HEK293 (cell line): Measurements from ENCODE around the gene CDON.
A peak's percentile ranks its signal among the peaks of the same experiment; 100 is the strongest.

Experiments used
- CTCF ChIA-PET: fragments of 350-600 bp; formaldehyde crosslinking; extraction: SDS; loops from one replicate; lab custom pipeline; 2021; ENCODE audit warnings: antibody characterized with exemption; lab: Yijun Ruan, JAX
- POLR2A ChIA-PET: fragments of 300-600 bp; formaldehyde crosslinking; extraction: SDS; loops from one replicate; lab custom pipeline; 2020; ENCODE audit warnings: antibody characterized with exemption, inconsistent platforms; lab: Yijun Ruan, JAX
- H3K27ac ChIP-seq: fragments of 200-500 bp; sonication (Bioruptor generic); 2 replicates; pipeline ENCODE4 v1.5.1; 2014; ENCODE audit warnings: low read depth, low read length, control low read depth, inconsistent platforms; ENCODE audit errors: extremely low read depth
- H3K36me3 ChIP-seq, 2 experiments: fragments of 200-500 bp in 1 of 2; sonication (Bioruptor generic) in 1 of 2; 1 replicate in 1 of 2; 2 replicates in 1 of 2; pipeline ENCODE4 v1.5.1; 2014 to 2017; ENCODE audit warnings: inconsistent platforms in 2 of 2, low read length in 2 of 2; ENCODE audit not compliant: control insufficient read depth in 2 of 2, insufficient read depth in 1 of 2
- H3K4me1 ChIP-seq: fragments of 200-500 bp; sonication (Bioruptor generic); 2 replicates; pipeline ENCODE4 v1.5.1; 2014; ENCODE audit warnings: mild to moderate bottlenecking, low read length, inconsistent platforms; ENCODE audit not compliant: control insufficient read depth, insufficient read depth
- H3K4me3 ChIP-seq: 2 replicates; pipeline ENCODE4 v1.5.1; 2011; ENCODE audit warnings: low read depth, mild to moderate bottlenecking, control low read depth, low read length, moderate library complexity
- H3K9me3 ChIP-seq: fragments of 200-500 bp; sonication (Bioruptor generic); 2 replicates; pipeline ENCODE4 v1.5.1; 2014; ENCODE audit warnings: low read depth, low read length, inconsistent platforms; ENCODE audit not compliant: control insufficient read depth, insufficient read depth
- BCL11A ChIP-seq: fragments of 450-650 bp; formaldehyde crosslinking; IDR thresholded peaks from 2 replicates; pipeline ENCODE4 v1.5.1; 2016; ENCODE audit warnings: low read depth, missing biosample characterization, missing genetic modification characterization
- KLF1 ChIP-seq: fragments of 450-650 bp; formaldehyde crosslinking; IDR thresholded peaks from 2 replicates; pipeline ENCODE4 v1.5.1; 2016; ENCODE audit warnings: missing biosample characterization, missing genetic modification characterization
- SCRT1 ChIP-seq: fragments of 450-650 bp; formaldehyde crosslinking; IDR thresholded peaks from 2 replicates; pipeline ENCODE4 v1.5.1; 2016; ENCODE audit warnings: missing biosample characterization, missing genetic modification characterization, borderline replicate concordance
- TRIM28 ChIP-seq: IDR thresholded peaks from 2 replicates; pipeline ENCODE4 v1.6.1; 2011; ENCODE audit warnings: low read length, control low read depth, borderline replicate concordance
- YY1 ChIP-seq: fragments of 450-650 bp; formaldehyde crosslinking; IDR thresholded peaks from 2 replicates; pipeline ENCODE4 v1.5.1; 2018; ENCODE audit warnings: missing biosample characterization, missing genetic modification characterization
- ZFP37 ChIP-seq: fragments of 450-650 bp; formaldehyde crosslinking; IDR thresholded peaks from 2 replicates; pipeline ENCODE4 v1.5.1; 2016; ENCODE audit warnings: missing biosample characterization, missing genetic modification characterization
- ZNF211 ChIP-seq: fragments of 450-650 bp; formaldehyde crosslinking; IDR thresholded peaks from 2 replicates; pipeline ENCODE4 v1.5.1; 2016; ENCODE audit warnings: low read depth, missing biosample characterization, missing genetic modification characterization
- ZNF37A ChIP-seq: fragments of 450-650 bp; IDR thresholded peaks from 2 replicates; pipeline ENCODE4 v1.5.1; 2018; ENCODE audit warnings: missing biosample characterization, missing genetic modification characterization
- ZNF521 ChIP-seq: fragments of 450-650 bp; formaldehyde crosslinking; IDR thresholded peaks from 2 replicates; pipeline ENCODE4 v1.5.1; 2017; ENCODE audit warnings: missing biosample characterization, mild to moderate bottlenecking, missing genetic modification characterization
- ZNF561 ChIP-seq: fragments of 450-650 bp; IDR thresholded peaks from 2 replicates; pipeline ENCODE4 v1.5.1; 2018; ENCODE audit warnings: missing biosample characterization, missing genetic modification characterization, borderline replicate concordance
- ZNF629 ChIP-seq: fragments of 450-650 bp; formaldehyde crosslinking; IDR thresholded peaks from 2 replicates; pipeline ENCODE4 v1.5.1; 2017; ENCODE audit warnings: missing biosample characterization, missing genetic modification characterization
- ZNF654 ChIP-seq: fragments of 450-650 bp; formaldehyde crosslinking; IDR thresholded peaks from 2 replicates; pipeline ENCODE4 v1.5.1; 2016; ENCODE audit warnings: low read depth, missing biosample characterization, missing genetic modification characterization
- ZNF664 ChIP-seq: fragments of 450-650 bp; formaldehyde crosslinking; IDR thresholded peaks from 2 replicates; pipeline ENCODE4 v1.5.1; 2016; ENCODE audit warnings: missing biosample characterization, missing genetic modification characterization
- ZNF792 ChIP-seq: fragments of 450-650 bp; formaldehyde crosslinking; IDR thresholded peaks from 2 replicates; pipeline ENCODE4 v1.5.1; 2016; ENCODE audit warnings: missing biosample characterization, missing genetic modification characterization
- ZXDB ChIP-seq: fragments of 450-650 bp; formaldehyde crosslinking; IDR thresholded peaks from 2 replicates; pipeline ENCODE4 v1.5.1; 2016; ENCODE audit warnings: missing biosample characterization, missing genetic modification characterization
- TF ChIP-seq, protein P1 (sequence below): fragments of 450-650 bp; formaldehyde crosslinking; IDR thresholded peaks from 2 replicates; pipeline ENCODE4 v1.5.1; 2016; ENCODE audit warnings: missing biosample characterization, missing genetic modification characterization
- TF ChIP-seq, protein P2 (sequence below): fragments of 450-650 bp; formaldehyde crosslinking; IDR thresholded peaks from 2 replicates; pipeline ENCODE4 v1.5.1; 2016; ENCODE audit warnings: missing biosample characterization, missing genetic modification characterization
- TF ChIP-seq, protein P3 (sequence below): fragments of 450-650 bp; formaldehyde crosslinking; IDR thresholded peaks from 2 replicates; pipeline ENCODE4 v1.5.1; 2016; ENCODE audit warnings: missing biosample characterization, missing genetic modification characterization
- TF ChIP-seq, protein P4 (sequence below): fragments of 450-650 bp; formaldehyde crosslinking; IDR thresholded peaks from 2 replicates; pipeline ENCODE4 v1.5.1; 2017; ENCODE audit warnings: missing biosample characterization, missing genetic modification characterization

Gene CDON

DNA sequence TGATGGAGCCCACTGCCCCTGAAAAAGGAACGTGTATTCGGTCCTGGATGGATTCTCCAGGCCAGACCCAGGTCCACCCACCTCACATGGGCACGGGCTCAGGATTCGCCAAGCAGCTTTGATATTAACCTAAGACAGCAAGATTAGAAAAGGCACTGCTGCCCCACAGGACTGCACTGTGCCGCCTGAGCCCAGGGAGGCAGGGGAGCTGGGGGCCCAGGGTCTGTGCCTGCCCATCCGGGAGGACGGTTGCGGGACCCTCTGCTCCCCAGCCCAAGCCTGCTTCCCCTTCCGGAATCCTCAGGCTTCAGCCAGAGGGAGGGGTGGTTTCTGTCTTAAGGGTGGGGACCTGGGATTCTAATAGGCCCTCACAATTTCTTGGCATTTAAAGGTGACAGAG, 130.4 kb downstream of the CDON start:
- ChIA-PET POLR2A (no interaction called here), CTCF (interaction anchor here (0.8 to 2.8 kb wide), 5 partner anchors 8 to 261 kb away, joined by 3 to 11 read pairs (median 7); no protein-coding TSS in a partner anchor)
- TF ChIP-seq ZNF561 (no peak), TRIM28 (no peak), ZNF521 (tag by site-specific recombination) (no peak), BCL11A (tag by site-specific recombination) (no peak), YY1 (tag by site-specific recombination) (no peak), ZNF37A (tag by site-specific recombination) (no peak), ZNF211 (tag by site-specific recombination) (no peak), ZNF629 (tag by site-specific recombination) (no peak), KLF1 (tag by site-specific recombination) (no peak), ZFP37 (tag by site-specific recombination) (no peak), ZNF792 (tag by site-specific recombination) (no peak), ZXDB (tag by site-specific recombination) (no peak)
- TF ChIP-seq, protein P1, sequence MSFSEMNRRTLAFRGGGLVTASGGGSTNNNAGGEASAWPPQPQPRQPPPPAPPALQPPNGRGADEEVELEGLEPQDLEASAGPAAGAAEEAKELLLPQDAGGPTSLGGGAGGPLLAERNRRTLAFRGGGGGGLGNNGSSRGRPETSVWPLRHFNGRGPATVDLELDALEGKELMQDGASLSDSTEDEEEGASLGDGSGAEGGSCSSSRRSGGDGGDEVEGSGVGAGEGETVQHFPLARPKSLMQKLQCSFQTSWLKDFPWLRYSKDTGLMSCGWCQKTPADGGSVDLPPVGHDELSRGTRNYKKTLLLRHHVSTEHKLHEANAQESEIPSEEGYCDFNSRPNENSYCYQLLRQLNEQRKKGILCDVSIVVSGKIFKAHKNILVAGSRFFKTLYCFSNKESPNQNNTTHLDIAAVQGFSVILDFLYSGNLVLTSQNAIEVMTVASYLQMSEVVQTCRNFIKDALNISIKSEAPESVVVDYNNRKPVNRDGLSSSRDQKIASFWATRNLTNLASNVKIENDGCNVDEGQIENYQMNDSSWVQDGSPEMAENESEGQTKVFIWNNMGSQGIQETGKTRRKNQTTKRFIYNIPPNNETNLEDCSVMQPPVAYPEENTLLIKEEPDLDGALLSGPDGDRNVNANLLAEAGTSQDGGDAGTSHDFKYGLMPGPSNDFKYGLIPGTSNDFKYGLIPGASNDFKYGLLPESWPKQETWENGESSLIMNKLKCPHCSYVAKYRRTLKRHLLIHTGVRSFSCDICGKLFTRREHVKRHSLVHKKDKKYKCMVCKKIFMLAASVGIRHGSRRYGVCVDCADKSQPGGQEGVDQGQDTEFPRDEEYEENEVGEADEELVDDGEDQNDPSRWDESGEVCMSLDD (tag by site-specific recombination): no peak
- TF ChIP-seq, protein P2, sequence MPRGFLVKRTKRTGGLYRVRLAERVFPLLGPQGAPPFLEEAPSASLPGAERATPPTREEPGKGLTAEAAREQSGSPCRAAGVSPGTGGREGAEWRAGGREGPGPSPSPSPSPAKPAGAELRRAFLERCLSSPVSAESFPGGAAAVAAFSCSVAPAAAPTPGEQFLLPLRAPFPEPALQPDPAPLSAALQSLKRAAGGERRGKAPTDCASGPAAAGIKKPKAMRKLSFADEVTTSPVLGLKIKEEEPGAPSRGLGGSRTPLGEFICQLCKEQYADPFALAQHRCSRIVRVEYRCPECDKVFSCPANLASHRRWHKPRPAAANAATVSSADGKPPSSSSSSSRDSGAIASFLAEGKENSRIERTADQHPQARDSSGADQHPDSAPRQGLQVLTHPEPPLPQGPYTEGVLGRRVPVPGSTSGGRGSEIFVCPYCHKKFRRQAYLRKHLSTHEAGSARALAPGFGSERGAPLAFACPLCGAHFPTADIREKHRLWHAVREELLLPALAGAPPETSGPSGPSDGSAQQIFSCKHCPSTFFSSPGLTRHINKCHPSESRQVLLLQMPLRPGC (tag by site-specific recombination): no peak
- Histone ChIP-seq H3K9me3 (no peaks in the 10 kb centered on the region), H3K4me1 (no peaks in the 10 kb centered on the region), H3K36me3 (no peaks in the 10 kb centered on the region), H3K4me3 (no peak overlapping the region), H3K27ac (no peak overlapping the region)

DNA sequence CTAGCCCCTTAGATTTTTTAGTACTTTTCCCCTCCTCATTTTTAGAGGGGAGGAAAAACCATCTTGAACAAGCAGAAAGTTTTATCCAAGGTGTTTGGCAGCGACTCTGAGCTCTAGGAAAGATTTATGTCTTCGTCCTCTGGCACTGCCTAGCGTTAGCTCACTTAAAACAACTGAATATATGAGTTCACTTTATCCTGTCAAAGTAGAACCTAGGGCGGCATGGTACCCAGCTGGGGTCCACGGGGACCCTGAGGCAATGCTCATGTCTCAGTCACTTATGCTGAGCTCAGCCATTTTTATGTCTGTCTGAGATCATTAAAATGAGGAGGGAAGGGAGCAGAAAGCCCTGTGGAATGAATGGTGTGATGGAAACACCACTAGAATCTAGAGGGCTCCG, 131.0 kb downstream of the CDON start:
- CTCF ChIA-PET: interaction anchor here (0.8 to 2.8 kb wide), 5 partner anchors 8 to 182 kb away, joined by 3 to 11 read pairs (median 7); no protein-coding TSS in a partner anchor
- POLR2A ChIA-PET: no interaction called here

More for the DNA sequence above, 131.0 kb downstream of the CDON start:
- H3K9me3 ChIP-seq: no peaks in the 10 kb centered on the region
- no peaks in the 10 kb centered on the region for H3K36me3 ChIP-seq
- TF ChIP-seq ZNF654 (tag by site-specific recombination): no peak
- TF ChIP-seq, protein P3, sequence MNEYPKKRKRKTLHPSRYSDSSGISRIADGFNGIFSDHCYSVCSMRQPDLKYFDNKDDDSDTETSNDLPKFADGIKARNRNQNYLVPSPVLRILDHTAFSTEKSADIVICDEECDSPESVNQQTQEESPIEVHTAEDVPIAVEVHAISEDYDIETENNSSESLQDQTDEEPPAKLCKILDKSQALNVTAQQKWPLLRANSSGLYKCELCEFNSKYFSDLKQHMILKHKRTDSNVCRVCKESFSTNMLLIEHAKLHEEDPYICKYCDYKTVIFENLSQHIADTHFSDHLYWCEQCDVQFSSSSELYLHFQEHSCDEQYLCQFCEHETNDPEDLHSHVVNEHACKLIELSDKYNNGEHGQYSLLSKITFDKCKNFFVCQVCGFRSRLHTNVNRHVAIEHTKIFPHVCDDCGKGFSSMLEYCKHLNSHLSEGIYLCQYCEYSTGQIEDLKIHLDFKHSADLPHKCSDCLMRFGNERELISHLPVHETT: no peak
- peak; percentile 23; the same call in 1 of the 2 replicates for TF ChIP-seq ZNF664
- TF ChIP-seq SCRT1 (tag by site-specific recombination): no peak
- TF ChIP-seq, protein P4, sequence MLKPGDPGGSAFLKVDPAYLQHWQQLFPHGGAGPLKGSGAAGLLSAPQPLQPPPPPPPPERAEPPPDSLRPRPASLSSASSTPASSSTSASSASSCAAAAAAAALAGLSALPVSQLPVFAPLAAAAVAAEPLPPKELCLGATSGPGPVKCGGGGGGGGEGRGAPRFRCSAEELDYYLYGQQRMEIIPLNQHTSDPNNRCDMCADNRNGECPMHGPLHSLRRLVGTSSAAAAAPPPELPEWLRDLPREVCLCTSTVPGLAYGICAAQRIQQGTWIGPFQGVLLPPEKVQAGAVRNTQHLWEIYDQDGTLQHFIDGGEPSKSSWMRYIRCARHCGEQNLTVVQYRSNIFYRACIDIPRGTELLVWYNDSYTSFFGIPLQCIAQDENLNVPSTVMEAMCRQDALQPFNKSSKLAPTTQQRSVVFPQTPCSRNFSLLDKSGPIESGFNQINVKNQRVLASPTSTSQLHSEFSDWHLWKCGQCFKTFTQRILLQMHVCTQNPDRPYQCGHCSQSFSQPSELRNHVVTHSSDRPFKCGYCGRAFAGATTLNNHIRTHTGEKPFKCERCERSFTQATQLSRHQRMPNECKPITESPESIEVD: 0 out of 2 replicates have a peak, but pooled peaks have one; percentile 25
- no peak for TF ChIP-seq ZNF521 (tag by site-specific recombination)
- TF ChIP-seq, all 188 proteins: peak for 2
- no peaks in the 10 kb centered on the region for H3K4me1 ChIP-seq
- no peak overlapping the region for H3K4me3 ChIP-seq
- H3K27ac ChIP-seq: no peak overlapping the region
